Pancreas (tissue), 10 donors: ENCODE measurements around the gene WAC. TPM values are rescaled to one million over a fixed set of nuclear protein-coding genes. Genes with fewer than 3 reads are reported as not detected.
A peak's percentile ranks its signal among the peaks of the same experiment; 100 is the strongest.

ENCODE experiments used
- ATAC-seq, 4 donors: fragments of 200-7000 bp; cut with Tn5 transposase; one replicate each; pipeline versions ENCODE4 v1.8.0 to v1.9.1; 2020; ENCODE audit warnings: mild to moderate bottlenecking in 4 of 4, moderate library complexity in 4 of 4
- DNase-seq, 6 donors: peaks; one replicate each; pipeline ENCODE4 v3.0.0-alpha.2; 2020
- FAIRE-seq: peaks from 2 replicates; lab custom pipeline; 2012; peaks lifted over from hg19 to GRCh38; lab: Jason Lieb, UNC
- H3K27ac ChIP-seq, 4 donors: fragments of 200-600 bp; sonication (generic); 1 replicate in 3 of 4; 2 replicates in 1 of 4; pipeline versions ENCODE4 v1.5.0 to v1.8.0; 2020
- H3K27me3 ChIP-seq, 4 donors: fragments of 200-600 bp; one replicate each; pipeline ENCODE4 v1.8.0; 2021
- H3K36me3 ChIP-seq, 3 donors: fragments of 200-600 bp; sonication (generic) in 1 of 3; one replicate each; pipeline versions ENCODE4 v1.5.0 to v1.8.0; 2020 to 2021
- H3K4me1 ChIP-seq, 3 donors: fragments of 200-600 bp; one replicate each; pipeline ENCODE4 v1.8.0; 2021
- H3K4me3 ChIP-seq, 4 donors: fragments of 200-600 bp; sonication (generic) in 2 of 4; one replicate each; pipeline versions ENCODE4 v1.5.0 to v1.8.0; 2020 to 2021
- H3K9me3 ChIP-seq, 4 donors: fragments of 200-600 bp; one replicate each; pipeline ENCODE4 v1.8.0; 2021
- CTCF ChIP-seq, 4 donors: fragments of 200-600 bp; sonication (generic) in 3 of 4; IDR thresholded peaks; one replicate each; pipeline versions ENCODE4 v1.5.0 to v1.8.0; 2021; ENCODE audit warnings: antibody characterized with exemption in 4 of 4
- WGBS, 2 donors: extraction: QIAGEN DNeasy Blood & Tissue Kit; methylation state at CpG; one replicate each; pipeline ENCODE4 v1.1.7; 2013; 5-methylcytosine and 5-hydroxymethylcytosine counted together
- intact Hi-C, 3 donors: fragments of 100-400 bp; cut with DNase I; formaldehyde crosslinking; loops; one replicate each; pipeline versions ENCODE4 v1.11.1 to v1.14.2; 2022
- polyA plus RNA-seq, 2 donors: library from polyadenylated mRNA; stranded (reverse); fragments of 200-250 nt; gene quantifications; one replicate each; pipeline ENCODE4 v1.2.3, GENCODE V29; 2013
- total RNA-seq, 6 donors: library from RNA; stranded (reverse); fragmentation: NEBNext Ultra II Directional in 4 of 6; extraction: Animal tissue kit (Norgen Biotek cat#: 25700) in 4 of 6; gene quantifications; one replicate each; pipeline versions ENCODE4 v1.2.1 to v1.2.4, GENCODE V29; 2021 to 2023
- donor health status: healthy with polysubstance abuse.
- donor health status: DM: no; HTN: no; CAD: no; lungs with moderate emphysema.
- donor health status: DM: no; HTN: no; CAD: no.
- donor health status: control.
- donor health status: control.
- donor health status: Bipolar disorder and iron deficiency.
- donor health status: DM: yes; HTN: yes; CAD: no.
- donor health status: DM: no; HTN: no; CAD: no.
- donor health status: DM: no; HTN: no; CAD: no.
- donor health status: DM: yes; HTN: yes; CAD: no.

Gene WAC
- total and polyA plus RNA-seq, 8 donors: 17.4 to 70.5 (median 43.6) TPM

- Histone ChIP-seq H3K9me3 (no peaks in the 10 kb centered on the region), H3K27ac (no peak overlapping the region), H3K36me3 (peaks cover 3 to 26% (median 4%) of the 10 kb centered on the region in 3 donors), H3K27me3 (no peaks in the 10 kb centered on the region), H3K4me1 (peaks cover 0 to 13% (median 6%) of the 10 kb centered on the region in 3 donors), H3K4me3 (no peak overlapping the region)
- 84 to 87% methylated on average over 3 of the region's 3 CpGs for WGBS, 2 donors
- no peak for FAIRE-seq
- ATAC-seq: no peak
- no peak for DNase-seq
- intact Hi-C loops: loop anchor here in 1 of 3 donors (10.0 kb wide), 1 partner anchor 51 kb away; no protein-coding TSS in a partner anchor
- no peak for TF ChIP-seq CTCF (IDR thresholded peaks at IDR 0.05)
Measured at GRCh38 chr10:28595613-28596012, 62.7 kb downstream of the WAC start.

GRCh38 chr10:28600056-28600455 lies 67.1 kb downstream of the WAC start:
- FAIRE-seq (no peak), DNase-seq (no peak), ATAC-seq (no peak)
- H3K27me3 ChIP-seq: no peaks in the 10 kb centered on the region
- no peaks in the 10 kb centered on the region for H3K9me3 ChIP-seq
- H3K36me3 ChIP-seq: peaks cover 0 to 9% (median 0%) of the 10 kb centered on the region in 3 donors
- H3K4me1 ChIP-seq: peaks cover 0 to 6% (median 5%) of the 10 kb centered on the region in 3 donors
- no peak overlapping the region for H3K4me3 ChIP-seq
- intact Hi-C loops: no loop called here
- WGBS, 2 donors: 47 to 64% methylated on average over 2 of the region's 2 CpGs
- no peak overlapping the region for H3K27ac ChIP-seq
- no peak for TF ChIP-seq CTCF (IDR thresholded peaks at IDR 0.05)

GRCh38 chr10:28601012-28601411 lies 68.1 kb downstream of the WAC start:
- 82 to 84% methylated on average over 4 of the region's 4 CpGs for WGBS, 2 donors
- Histone ChIP-seq H3K9me3 (no peaks in the 10 kb centered on the region), H3K4me1 (peaks cover 0 to 10% (median 2%) of the 10 kb centered on the region in 3 donors), H3K27me3 (no peaks in the 10 kb centered on the region), H3K27ac (no peak overlapping the region), H3K36me3 (peaks cover 0 to 4% (median 0%) of the 10 kb centered on the region in 3 donors), H3K4me3 (no peak overlapping the region)
- intact Hi-C loops: no loop called here
- ATAC-seq (no peak), FAIRE-seq (no peak), DNase-seq (no peak)
- no peak for TF ChIP-seq CTCF (IDR thresholded peaks at IDR 0.05)

GRCh38 chr10:28604567-28605536 lies 71.9 kb downstream of the WAC start:
- Histone ChIP-seq H3K27me3 (no peaks in the 10 kb centered on the region), H3K9me3 (no peaks in the 10 kb centered on the region), H3K36me3 (peaks cover 0 to 13% (median 0%) of the 10 kb centered on the region in 3 donors), H3K4me3 (no peak overlapping the region), H3K4me1 (peaks cover 4 to 23% (median 4%) of the 10 kb centered on the region in 3 donors), H3K27ac (no peak overlapping the region)
- TF ChIP-seq CTCF (IDR thresholded peaks at IDR 0.05): no peak
- FAIRE-seq (no peak), DNase-seq (no peak), ATAC-seq (peak in 2 of 4 donors; percentile 24 to 28)
- whole genome bisulfite sequencing, 2 donors: 62 to 66% methylated on average over 12 of the region's 12 CpGs
- intact Hi-C loops: no loop called here
